Activated CD4-positive, alpha-beta T cell treated with anti-CD3 and anti-CD28 coated beads, Interleukin-2, amount 50 U/mL, for 16 hours (primary cell): Measurements from ENCODE around the gene RNF115.
"Not testable (repeated sequence)": the region's sequence is repeated elsewhere in the genome, so short reads cannot be mapped to it uniquely, and the experiment has no call there.

Experiments used
- DNase-seq: peaks from one replicate; pipeline ENCODE4 v3.0.0-alpha.2; 2020

Gene RNF115

GRCh38 chr1:145823565-145824498, at the start of gene RNF115, which contains the start of gene POLR3C:
TSS of gene RNF115 (minus strand) at chr1:145824095. CDS start at chr1:145823873, 222 bp downstream.
TSS of gene POLR3C (plus strand) at chr1:145824200. CDS start at chr1:145825777, 1,577 bp downstream.
- peak; percentile 92 for DNase-seq

DNA sequence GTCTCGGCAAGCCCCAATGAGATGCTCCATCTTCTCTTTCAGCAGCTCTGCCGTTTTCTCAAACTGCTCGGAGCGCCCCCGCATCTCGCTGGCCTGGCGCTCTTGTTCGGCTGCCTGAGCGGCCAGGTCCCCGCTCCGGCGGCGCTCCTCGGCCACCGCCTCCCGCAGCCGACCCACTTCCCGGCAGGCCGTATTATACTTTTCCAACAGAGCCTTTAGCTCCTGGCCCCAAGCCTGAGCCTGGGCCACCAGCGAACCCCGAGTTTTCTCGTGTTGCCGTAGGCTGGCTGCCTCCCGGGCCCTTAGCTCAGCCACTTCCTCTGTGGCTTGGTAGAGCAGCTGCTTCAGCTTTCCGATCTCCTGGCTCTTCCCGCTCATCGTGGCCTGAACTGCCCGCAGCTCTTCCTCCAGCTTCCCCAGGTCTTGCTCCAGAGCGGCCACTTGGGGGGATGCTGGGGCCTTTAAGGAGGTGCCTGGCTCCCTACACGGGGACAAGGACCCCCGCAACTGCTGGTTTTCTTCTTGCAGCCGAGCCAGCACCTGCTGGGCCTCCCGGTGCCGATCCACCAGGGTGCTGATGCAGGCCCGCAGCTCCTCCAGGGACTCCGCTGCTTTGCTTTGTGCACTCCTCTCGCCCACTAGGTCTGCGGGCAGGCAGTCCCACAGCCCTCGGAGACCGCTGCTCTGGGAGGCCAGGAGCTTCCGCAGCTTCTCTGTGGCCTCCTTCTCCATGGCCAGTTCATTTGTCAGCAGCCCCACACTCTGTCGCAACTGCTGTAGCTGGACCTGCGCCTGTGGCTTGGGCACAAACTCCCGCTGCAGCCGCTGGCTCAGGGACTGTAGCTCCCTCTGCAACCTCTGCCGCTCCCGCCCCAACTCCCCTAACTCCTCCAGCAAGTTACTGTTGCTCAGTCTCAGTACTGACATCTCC, 48.4 kb upstream of the RNF115 start:
- peak; percentile 24 for DNase-seq

DNA sequence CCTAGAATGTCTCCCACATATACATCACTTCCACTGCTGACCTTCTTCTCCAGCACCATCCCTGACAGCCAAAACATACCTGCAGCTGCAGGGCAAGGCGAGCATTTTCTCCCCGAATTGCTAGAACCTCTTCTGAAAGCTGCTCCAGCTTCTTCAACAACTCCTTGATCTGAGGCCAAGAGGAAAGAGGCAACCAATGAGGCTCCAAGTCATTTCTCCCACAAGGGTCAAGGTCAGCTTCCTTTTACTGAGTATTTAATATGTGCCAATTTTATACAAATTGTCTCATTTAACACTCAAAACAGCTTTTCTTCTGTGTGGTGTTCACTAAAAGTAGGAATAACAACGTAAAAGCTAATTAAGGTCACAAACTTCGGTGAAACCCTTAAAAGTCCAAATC, 44.3 kb upstream of the RNF115 start:
- no peak for DNase-seq

- DNase-seq = no peak
These were observed 39.6 kb upstream of the RNF115 start for GRCh38 chr1:145863282-145864018.

DNA sequence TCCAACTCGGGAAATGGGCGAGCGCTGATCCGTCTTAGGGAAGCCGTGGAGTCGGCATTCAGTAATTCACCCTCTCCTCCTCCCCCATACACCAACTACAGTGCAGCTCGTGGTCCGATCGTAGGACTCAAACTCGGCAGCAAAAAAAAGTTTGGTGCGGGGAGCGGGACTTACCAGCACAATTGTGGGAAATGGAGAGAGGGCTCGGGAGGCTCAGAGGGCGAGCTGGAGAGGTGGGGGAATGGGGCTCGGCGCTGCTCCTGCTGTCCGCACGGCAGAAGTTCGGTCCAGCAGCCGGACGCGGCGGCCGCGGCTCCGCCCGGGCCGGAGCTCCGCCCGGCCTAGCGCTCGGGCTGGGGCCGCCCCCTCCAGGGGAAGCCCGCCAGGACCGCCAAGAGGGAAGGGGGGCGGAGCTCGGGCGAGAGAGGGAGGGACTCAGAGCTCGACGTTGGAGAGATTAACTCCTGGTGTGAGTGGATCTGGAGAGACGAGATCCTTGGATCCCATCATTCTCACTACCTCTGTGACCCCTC, 35.7 kb upstream of the RNF115 start:
- DNase-seq = peak; percentile 75

DNA sequence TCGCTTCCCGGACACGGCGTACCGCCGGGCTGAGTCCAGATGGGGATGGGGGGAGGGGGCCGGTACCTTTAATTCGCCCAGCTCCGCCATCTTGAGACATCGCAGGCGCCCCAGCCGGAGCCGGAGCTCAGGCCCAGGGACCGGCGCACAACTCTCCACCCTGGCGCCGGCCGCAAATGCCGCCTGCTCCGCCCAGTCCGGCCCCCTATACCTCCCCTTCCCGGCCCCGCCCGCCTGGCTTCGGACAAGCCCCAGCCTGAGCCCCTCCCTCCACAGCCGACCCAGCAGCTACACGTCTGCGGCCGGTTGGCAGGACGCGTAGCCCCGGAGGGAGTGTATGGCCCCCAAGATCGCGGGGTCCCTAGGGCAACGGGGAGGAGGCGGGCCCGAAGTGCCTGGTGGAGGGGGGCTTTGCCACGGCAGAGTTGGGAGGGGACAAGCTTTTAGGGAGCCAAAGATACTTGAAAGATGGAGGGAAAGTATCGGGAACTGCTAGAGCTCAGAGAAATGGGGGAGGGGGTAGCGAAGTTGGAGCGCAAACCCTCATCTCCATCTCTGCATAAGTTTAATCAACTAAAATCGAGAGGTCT, 35.1 kb upstream of the RNF115 start, which contains the start of gene PIAS3:
Gene PIAS3, minus strand, starts transcription at position 181 of the 590 bp plus-strand sequence. Its CDS starts 91 bp downstream, at position 90.
- DNase-seq = peak; percentile 93

DNA sequence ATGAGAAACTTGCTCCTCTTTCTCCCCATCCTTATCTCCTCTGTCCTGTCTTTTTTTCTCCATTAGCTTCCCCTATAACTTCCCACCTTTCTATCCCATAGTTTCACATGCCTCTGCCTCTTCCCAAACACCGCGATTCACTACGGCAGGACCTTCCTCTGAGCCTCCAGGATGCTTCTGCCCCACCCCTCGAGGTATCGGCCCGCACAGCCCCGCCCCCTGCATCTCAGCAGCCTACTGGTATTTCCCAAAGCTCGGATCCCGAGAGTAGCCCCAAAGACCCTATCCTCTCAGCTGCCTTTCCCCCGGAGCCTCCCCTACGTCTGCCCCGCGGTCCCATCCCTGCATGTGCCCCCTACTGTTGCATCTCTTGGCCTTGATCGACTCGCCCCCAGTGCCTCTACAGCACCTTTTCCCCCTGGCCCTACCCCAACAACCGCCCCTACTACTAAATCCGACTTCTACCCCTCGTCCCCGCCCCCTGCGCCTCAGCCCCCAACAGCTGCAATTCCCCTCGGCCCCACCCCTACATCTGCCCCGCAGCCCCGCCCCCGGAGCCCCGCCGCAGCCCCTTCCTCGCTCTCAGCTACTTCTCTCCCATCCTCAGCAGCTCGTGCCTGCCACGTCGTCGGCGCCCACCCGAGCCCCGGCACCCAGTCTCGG, 34.5 kb upstream of the RNF115 start:
- DNase-seq = peak; percentile 54

DNA sequence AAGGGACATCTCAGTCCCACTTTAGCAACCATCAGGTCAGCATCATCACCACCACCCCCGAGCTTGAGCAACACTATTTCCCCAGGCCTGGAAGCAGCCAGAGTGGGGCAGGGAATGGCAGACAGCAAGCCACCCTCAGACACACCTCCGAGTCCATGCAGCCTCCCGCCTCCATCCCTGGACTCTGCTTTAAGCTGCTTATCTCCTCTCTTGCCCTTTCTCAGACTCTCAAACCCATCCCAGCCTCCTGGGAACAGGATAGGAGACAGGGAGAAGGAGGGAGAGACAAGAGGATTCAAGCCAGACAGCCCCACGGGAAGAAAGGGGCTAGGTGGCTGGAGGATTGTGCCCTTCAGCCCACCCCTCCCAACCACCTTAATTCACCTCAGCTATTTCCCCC, 33.3 kb upstream of the RNF115 start:
- DNase-seq = no peak

DNA sequence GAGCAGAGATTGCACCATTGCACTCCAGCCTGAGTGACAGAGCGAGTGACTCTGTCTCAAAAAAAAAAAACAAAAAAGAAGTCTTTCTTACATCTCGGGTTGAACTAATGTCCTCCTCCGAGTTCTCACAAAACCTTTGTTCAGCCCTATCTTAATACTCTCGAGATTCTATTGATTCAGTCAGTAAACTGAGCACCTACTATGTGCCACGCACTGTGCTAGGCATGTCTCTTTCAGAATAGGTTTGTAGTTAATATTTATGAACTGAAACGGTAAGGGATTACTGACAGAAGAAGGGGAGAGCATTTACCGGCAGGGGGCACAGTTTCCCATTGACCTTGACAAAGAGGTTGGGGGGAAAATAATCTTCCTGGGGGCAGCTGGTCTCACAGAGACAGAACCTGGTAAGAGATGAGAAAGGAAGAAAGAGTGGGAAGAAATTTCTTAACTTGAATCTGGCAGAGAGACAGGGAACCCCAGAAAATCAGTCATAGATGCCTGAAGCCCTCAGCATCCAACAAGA, 31.6 kb upstream of the RNF115 start:
- DNase-seq = no peak

DNA sequence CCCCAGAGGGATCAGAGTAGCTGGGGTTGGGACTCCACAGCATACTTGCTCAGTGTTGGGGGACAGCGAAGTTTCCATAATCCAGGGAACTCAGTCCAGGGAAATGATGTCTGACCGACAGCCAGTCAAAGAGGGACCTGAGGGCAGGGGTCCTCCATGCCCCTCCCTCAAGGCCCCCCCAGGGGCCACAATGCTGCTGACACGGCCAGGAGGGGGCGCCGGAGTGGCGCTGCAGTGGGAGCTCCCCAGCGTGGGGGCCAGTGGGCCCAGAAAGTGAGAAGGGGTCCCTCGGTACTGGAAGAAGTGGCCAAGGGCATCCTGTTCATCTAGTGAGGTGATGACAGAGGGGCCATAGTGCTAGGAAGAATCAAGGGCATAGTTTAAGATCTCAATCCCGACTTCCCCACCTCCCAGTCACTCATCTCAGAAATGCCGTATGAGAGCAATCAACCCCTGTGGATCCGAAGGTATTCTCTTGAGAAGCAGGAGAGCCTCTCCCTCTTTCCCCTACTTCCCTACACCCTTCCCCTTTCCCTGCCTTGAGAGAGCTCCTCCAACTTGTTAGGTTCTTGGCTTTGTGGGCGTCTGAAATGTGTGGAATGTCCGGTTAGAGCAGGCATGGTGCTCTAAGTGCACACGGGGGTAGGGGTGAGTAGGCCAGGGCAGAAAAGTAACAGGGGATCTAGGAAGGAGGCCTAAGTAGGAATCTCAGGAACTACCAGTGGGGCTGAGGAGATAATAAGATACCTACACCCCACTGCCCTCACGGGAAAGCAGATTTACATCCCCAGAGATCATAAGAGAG, 25.7 kb upstream of the RNF115 start:
- no peak for DNase-seq

- no peak for DNase-seq
These were observed 23.9 kb upstream of the RNF115 start for GRCh38 chr1:145847827-145848226.

DNA sequence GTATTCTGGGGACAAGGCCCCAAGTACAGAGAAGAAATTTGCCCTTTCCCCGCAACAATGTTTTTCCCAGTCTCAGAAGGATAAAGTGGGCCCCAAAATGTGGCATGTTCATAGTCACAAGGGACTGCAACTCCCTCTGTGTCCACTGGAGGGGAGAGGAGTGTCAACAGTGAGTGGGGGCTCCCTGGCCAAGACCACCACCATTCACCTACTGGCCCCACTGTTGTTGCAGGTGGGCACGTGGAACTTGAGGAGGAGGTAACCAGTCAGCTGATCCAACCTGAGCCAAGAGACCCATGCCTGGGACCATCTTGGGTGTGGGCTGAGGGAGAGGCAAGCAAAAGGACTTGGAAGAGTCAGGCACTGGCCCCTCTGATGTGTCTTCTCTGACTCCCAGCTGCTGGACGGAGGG, 22.3 kb upstream of the RNF115 start:
- peak; percentile 39 for DNase-seq

DNA sequence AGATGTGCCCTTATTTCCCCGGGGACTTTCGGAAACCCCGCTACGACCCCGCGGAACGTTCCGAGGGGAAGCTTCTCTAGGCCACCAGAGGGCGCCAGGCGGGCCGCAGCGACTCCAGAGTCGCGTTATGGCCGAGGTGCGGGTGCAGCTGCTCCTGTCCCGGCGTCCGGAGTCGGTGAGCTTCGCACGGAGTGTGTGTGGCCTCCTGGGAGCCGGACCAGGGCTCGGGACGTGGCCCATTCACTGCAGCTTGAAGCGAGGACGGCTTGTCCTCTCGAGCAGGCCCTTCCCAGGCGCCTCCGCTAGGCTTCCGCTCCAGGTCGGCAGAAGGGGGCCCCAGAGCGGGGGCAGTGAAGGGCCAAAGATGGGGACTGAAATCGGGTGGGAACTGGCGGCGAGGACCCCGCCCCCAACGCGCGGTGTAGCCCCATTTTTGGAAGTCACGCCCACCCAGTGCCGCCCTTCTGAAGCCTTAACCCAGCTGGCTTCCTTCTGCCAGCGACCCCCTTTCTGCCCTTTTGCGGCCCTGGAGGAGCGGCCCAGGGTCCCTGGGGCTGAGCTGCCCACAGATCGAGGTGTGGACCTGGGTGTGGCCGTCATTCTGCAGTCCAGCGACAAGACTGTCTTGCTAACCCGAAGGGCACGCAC, 21.7 kb upstream of the RNF115 start, which contains the start of gene NUDT17:
Gene NUDT17, plus strand, starts transcription at position 117 of the 648 bp plus-strand sequence. Its CDS starts 11 bp downstream, at position 128.
- peak; percentile 77 for DNase-seq

DNA sequence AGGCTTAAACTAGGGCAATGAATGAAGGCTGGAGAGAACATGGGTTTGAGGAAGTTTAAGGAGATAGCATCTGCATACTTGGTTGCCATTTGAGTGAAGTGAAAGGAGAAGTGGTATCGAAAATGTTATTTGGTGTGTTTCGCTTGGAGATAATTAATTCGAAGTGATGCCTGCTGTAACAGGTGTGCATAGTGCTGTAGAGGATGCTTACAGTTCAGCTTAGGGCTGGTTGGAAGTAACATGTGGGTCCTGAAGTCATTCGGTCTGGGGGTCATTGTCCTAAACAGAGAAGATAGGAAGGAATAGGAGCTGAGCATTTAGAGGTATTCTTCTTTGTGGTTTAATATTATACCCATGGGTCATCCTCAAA, 21.2 kb upstream of the RNF115 start:
- no peak for DNase-seq

GRCh38 chr1:145843031-145843430, 19.1 kb upstream of the RNF115 start:
- no peak for DNase-seq

GRCh38 chr1:145837656-145838055, 13.8 kb upstream of the RNF115 start:
- no peak for DNase-seq

DNA sequence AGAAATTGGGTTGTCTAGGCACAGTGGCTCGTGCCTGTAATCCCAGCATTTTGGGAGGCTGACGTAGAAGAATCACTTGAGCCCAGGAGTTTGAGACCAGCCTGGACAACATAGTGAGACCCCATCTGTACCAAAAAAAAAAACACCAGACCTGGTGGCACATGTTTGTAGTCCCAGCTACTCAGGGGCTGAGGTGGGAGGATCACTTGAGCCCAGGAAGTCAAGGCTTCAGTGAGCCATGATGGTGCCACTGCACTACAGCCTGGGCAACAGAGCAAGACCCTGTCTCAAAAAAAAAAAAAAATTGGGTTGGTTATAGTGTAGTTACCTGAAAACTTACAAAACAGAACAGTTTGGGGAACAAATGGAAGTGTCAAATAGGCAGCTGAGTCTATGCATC, 6.9 kb upstream of the RNF115 start:
- not testable (repeated sequence) for DNase-seq

- peak; percentile 21 for DNase-seq
These were observed 4.6 kb upstream of the RNF115 start for GRCh38 chr1:145828367-145829026.

GRCh38 chr1:145827966-145828365, 4.1 kb upstream of the RNF115 start:
- DNase-seq = no peak
